GM12801 (cell line): Measurements from ENCODE around the gene XCL1.

Experiments
- TF ChIP-seq, protein P1 (sequence below): IDR thresholded peaks from one replicate; pipeline ENCODE4 v1.5.1; 2011; ENCODE audit warnings: control low read depth; ENCODE audit not compliant: insufficient read length; ENCODE audit errors: extremely low read depth

XCL1 gene

DNA sequence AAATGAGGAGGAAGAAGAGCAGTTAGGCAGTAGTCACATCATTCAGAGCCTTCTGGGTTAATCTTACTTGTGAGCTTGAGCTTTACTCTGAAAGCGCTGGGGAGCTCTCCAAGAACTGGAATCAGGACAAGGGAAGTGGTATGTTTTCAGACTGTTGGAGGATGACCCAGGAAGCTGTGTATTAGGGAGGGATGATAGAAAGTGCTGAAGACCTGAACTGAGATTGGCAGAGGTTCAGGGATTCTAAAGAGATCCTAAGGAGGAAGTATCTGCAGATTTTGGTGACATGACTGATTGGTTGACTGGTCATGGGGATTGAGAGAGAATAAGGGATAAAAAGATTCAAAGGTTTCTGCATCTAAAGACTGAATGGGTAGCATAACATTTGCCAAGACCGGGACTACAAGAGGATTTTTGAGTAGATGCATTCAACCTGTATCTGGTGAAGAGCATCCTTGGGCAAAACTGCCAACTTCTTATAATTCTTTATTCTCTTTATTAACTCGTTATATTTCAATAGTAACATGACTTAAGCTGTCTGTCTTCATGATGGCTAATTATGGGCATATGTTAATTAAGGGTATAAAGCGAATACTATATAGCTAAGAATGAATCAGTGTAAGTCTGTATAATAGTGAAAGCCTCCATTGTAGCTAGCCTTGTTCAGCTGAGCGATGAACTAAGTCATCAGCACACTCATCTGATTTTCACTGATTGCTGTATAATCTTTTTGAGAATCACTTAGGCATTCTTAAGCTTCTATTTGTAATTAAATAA, 41.8 kb downstream of the XCL1 start:
- TF ChIP-seq, protein P1, sequence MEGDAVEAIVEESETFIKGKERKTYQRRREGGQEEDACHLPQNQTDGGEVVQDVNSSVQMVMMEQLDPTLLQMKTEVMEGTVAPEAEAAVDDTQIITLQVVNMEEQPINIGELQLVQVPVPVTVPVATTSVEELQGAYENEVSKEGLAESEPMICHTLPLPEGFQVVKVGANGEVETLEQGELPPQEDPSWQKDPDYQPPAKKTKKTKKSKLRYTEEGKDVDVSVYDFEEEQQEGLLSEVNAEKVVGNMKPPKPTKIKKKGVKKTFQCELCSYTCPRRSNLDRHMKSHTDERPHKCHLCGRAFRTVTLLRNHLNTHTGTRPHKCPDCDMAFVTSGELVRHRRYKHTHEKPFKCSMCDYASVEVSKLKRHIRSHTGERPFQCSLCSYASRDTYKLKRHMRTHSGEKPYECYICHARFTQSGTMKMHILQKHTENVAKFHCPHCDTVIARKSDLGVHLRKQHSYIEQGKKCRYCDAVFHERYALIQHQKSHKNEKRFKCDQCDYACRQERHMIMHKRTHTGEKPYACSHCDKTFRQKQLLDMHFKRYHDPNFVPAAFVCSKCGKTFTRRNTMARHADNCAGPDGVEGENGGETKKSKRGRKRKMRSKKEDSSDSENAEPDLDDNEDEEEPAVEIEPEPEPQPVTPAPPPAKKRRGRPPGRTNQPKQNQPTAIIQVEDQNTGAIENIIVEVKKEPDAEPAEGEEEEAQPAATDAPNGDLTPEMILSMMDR: no peak

DNA sequence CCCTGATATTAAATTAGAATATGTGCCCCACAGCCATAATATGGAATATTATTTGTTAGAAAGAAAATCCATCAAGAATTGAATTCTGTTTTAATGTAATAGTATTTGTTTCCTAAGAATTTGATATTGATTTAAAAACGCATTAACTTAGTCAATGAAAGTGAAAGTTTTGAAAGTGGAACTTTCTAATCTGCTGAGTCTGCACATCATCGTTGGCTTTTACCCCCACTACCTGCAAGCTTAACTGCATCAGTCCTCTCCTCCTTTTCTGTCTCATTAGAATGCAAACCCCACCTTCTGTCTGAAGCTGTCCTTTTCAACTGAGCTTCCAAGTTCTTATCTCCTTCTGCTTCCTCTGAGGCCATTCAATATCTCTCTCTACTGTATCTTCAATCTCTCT, 42.5 kb downstream of the XCL1 start:
- TF ChIP-seq, protein P1: no peak

DNA sequence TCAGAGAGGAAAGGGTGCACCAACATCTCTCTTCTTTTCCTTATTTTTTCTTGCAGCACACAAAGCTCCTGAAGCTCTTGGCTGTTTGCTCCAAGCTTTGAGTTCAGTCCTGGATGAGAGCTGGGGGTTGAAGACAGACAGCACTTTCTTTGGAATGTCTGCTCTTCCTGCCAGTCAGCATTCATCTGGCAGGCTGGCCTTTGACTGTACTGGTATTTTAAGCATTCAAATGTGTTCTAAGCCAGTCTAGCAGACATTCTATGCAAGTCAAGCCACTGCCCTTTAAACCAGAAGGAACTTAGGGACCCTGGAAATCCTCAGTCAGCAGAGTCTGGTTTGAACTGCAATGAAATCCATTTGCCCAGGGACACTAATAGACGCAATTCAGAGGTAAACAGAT, 45.0 kb downstream of the XCL1 start:
- TF ChIP-seq, protein P1: no peak

DNA sequence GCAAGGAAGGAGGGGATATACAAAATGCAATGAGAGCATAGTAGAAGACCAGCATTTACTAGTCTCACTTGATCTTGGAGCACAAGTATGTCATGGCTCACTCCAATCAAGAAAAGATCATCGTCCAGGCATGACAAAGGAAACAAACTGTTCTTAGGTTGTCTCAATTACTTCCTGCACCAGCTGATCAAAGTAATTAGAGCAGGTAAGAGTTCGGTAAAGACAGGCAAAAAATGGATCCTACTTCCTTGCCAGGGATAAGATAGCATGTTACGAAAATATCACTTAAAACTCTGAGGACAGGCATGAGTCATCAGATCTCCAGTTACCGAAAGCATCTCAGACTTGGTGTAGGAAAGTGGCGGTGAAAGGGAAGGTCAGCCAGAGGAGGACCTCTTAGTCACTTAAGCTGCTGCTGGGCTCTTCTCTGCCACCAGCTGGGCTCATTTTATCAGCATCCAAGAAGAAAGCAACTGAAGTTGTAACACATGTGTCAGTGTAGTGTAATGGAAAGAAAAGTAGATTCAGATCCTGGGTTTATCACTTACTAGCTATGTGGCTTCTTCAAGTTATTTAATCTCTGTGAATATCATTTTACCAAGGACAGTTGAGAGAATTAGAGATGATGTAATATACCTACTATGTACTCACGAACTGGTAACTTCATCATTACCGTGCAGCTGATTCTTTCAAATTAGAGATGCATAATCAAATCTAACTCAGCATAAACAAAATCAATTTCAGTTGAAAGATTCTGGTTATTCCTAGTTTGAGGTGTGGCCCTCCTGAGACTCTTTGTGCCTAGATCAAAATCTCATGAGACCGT, 46.8 kb downstream of the XCL1 start:
- TF ChIP-seq, protein P1: no peak

DNA sequence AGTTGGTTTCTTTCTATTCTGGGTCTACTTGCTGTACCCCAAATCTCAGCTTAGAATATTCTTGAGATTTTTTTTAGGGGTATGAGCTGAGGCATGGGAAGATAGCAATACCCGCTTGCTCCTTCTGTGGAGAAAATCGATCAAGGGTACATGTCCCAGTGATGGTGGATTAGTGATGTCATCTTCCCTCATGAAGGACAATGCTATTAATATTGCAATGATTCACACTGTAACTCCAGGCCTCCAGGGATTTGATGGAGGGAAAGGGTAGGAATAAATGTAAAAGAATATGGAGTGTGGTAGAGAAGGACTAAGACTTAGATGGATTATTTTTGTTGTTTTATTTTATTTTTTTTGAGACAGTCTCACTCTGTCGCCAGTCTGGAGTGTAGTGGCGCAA, 47.4 kb downstream of the XCL1 start:
- TF ChIP-seq, protein P1: no peak

DNA sequence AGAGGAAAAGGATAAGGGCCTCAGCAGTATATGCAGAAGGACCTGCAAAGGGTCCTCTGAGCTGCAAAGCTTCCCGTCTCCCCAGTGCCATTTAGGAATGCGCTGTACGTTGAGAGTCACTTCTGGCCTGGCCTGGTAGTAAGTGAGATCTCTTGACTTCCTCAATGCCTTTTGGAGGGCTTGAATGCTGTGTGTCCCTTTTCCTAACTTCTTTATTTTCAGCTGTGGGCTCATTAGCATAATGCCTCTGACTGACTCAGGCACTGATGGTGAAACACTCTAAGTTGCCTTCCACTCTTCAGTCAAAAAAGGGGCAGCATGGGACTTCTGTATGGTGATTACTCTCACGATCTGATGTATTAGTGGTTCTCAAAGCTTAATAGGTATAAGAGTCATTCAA, 49.9 kb downstream of the XCL1 start:
- TF ChIP-seq, protein P1: no peak

DNA sequence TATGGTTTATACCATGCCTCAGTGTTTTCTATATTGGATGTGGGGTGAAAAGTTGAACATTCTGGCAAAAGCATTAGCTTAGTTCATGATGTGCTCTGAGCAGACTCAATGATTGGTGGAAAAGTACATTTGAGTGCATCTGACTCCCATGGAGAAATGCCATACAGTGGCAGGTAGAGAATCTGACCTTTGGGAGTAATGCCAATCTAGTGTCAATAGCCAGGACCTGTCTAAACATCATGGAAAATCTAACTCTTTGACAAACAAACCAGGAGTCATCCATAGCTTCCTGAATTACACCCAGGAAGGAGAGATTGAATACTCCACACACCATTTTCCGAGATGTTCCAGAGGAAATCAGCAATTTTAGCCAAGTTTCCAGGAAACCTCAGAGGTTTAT, 51.0 kb downstream of the XCL1 start:
- TF ChIP-seq, protein P1: no peak
